DOHH2 (cell line): Measurements from ENCODE around the gene CLDN14.

Source experiments
- EZH2phosphoT487 ChIP-seq: fragments of 200-600 bp; sonication (generic); IDR thresholded peaks from 2 replicates; pipeline ENCODE4 v1.6.1; 2017; ENCODE audit warnings: borderline replicate concordance, mild to moderate bottlenecking, antibody characterized with exemption, low read length, moderate library complexity, mixed read lengths
- TF ChIP-seq, protein P1 (sequence below): fragments of 200-600 bp; sonication (generic); IDR thresholded peaks from one replicate; pipeline ENCODE4 v1.5.1; 2014; ENCODE audit warnings: antibody characterized with exemption, mild to moderate bottlenecking, low read depth, low read length; ENCODE audit not compliant: poor library complexity, severe bottlenecking

DNA sequence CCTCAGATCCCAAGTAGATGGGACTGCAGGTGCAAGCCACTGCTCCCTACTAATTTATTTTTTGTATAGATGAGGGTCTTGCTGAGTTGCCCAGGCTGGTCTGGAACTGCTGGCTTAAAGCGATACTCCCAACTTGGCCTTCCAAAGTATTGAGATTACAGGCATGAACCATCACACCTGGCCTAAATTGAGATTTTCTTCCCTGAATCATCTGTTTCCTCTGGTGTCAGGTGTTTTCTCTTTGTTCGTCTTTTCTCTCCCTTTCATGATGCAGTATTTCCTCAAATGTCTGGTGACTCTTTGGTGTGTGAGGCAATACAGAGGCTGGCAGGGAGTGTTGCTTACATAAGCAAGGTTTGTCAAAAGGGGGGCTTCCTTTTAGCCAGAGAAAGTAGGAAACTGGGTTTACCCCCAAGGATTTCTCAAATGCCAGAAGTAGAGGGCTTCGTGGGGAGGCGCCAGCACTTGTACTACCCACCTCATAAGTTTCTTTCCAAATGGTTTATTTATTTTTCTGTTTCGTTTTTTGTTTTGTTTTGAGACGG is 27.6 kb downstream of the CLDN14 start:
- TF ChIP-seq, protein P1, sequence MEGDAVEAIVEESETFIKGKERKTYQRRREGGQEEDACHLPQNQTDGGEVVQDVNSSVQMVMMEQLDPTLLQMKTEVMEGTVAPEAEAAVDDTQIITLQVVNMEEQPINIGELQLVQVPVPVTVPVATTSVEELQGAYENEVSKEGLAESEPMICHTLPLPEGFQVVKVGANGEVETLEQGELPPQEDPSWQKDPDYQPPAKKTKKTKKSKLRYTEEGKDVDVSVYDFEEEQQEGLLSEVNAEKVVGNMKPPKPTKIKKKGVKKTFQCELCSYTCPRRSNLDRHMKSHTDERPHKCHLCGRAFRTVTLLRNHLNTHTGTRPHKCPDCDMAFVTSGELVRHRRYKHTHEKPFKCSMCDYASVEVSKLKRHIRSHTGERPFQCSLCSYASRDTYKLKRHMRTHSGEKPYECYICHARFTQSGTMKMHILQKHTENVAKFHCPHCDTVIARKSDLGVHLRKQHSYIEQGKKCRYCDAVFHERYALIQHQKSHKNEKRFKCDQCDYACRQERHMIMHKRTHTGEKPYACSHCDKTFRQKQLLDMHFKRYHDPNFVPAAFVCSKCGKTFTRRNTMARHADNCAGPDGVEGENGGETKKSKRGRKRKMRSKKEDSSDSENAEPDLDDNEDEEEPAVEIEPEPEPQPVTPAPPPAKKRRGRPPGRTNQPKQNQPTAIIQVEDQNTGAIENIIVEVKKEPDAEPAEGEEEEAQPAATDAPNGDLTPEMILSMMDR: no peak
- no peak for TF ChIP-seq EZH2phosphoT487
